Stimulated activated naive B cell treated with anti-CD40 and anti-IgM and Interleukin-4, amounts not matched to agents 10 μg/mL and 1 μg/mL and 100 μg/mL, for 72 hours (primary cell): ENCODE results near the gene CCL13.
A peak's percentile ranks its signal among the peaks of the same experiment; 100 is the strongest.

ENCODE experiments used
- ATAC-seq, 2 donors: fragments of 150-1000 bp; cut with Tn5 transposase; replicated peaks; 2 replicates each; pipeline ENCODE4 v1.10.0; 2021; ENCODE audit warnings: moderate library complexity in 1 of 2
- DNase-seq: peaks from one replicate; pipeline ENCODE4 v3.0.0; 2021
- H3K27ac Mint-ChIP-seq: one replicate; pipeline ENCODE4 v1.8.0; 2022; ENCODE audit warnings: mild to moderate bottlenecking, mixed read lengths
- H3K27me3 Mint-ChIP-seq, 2 donors: one replicate each; pipeline ENCODE4 v1.8.0; 2022; ENCODE audit warnings: mixed read lengths in 2 of 2
- H3K36me3 Mint-ChIP-seq, 2 donors: one replicate each; pipeline ENCODE4 v1.8.0; 2022; ENCODE audit warnings: mixed read lengths in 2 of 2, mild to moderate bottlenecking in 1 of 2
- H3K4me1 Mint-ChIP-seq, 2 donors: one replicate each; pipeline ENCODE4 v1.8.0; 2022; ENCODE audit warnings: mixed read lengths in 2 of 2, mild to moderate bottlenecking in 1 of 2
- H3K4me3 Mint-ChIP-seq, 2 donors: one replicate each; pipeline ENCODE4 v1.8.0; 2022; ENCODE audit warnings: mild to moderate bottlenecking in 2 of 2, mixed read lengths in 2 of 2, moderate library complexity in 1 of 2
- H3K9me3 Mint-ChIP-seq, 2 donors: one replicate each; pipeline ENCODE4 v1.8.0; 2022; ENCODE audit warnings: mixed read lengths in 2 of 2, mild to moderate bottlenecking in 1 of 2

Gene CCL13

DNA sequence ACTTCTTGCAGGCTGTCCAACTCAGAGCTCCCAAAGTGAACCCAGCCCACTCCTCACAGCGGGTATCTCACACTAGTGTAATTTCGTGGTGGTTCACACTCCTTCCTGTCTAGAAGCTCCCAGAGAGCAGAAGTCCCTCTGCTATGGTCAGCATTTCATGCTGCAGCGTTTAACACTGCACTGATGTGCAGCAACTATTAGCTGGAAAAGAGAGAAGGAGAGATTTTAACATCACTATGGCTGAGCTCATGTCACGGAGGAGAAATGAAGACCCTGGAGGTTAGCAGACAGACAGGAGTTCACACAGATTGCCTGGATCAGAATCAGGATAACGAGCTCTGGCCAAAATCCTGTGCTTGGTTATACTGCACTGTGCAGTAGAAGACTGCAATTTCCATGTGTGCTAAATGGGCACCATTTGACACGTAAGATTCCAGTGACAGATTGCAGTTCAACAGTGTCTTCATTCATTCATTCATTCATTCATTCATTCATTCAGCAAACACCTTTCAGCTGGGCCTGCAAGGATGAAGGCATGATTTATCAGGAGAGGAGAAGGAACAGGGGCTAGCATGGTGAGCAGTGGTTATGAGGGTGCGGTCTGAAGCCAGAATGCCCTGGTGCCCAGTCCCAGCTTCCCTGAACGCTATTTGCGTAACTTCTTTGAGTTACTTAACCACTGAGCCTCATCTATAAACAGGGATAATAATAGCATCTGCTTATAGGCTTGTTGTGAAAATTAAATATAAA lies 12.1 kb downstream of the CCL13 start:
- DNase-seq (no peak), ATAC-seq (no peak)
- no peak overlapping the region for H3K4me3 Mint-ChIP-seq
- no peak overlapping the region for H3K27ac Mint-ChIP-seq
- no peaks in the 10 kb centered on the region for H3K27me3 Mint-ChIP-seq
- no peaks in the 10 kb centered on the region for H3K36me3 Mint-ChIP-seq
- peaks cover 39 to 44% of the 10 kb centered on the region in 2 donors for H3K4me1 Mint-ChIP-seq
- H3K9me3 Mint-ChIP-seq, result no peaks in the 10 kb centered on the region

DNA sequence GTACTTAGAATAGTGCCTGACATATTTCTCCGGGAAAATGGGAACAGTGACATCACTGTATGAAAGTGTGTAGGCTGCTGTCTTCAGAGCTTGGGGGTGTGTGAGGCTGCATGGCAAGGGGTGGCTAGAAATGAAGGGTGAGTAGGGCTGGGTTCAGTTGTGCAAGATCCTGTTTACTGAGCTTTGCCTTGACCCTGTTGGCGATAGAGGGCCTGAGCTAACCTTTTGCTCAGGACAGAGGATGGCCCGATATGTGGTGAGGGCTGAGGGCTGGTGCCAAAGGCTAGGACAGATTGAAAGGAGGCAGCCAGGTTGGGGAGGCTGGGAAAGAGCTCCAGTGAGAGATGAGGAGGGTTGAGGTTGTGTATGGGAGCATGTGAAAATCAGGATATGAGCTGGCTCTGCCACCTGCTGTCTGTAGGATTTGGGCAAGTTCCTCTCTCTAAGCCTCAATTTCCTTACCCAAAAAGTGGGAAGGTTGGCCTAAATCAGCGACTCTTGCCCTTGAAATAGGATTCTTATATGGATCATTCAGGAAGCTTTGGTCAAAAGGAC lies 12.7 kb downstream of the CCL13 start:
- Mint-ChIP-seq H3K4me1 (peaks cover 33 to 44% of the 10 kb centered on the region in 2 donors), H3K27ac (no peak overlapping the region), H3K27me3 (no peaks in the 10 kb centered on the region), H3K36me3 (no peaks in the 10 kb centered on the region), H3K4me3 (no peak overlapping the region), H3K9me3 (no peaks in the 10 kb centered on the region)
- ATAC-seq (no peak), DNase-seq (no peak)

GRCh38 chr17:34369571-34369970 lies 13.3 kb downstream of the CCL13 start:
- H3K27ac Mint-ChIP-seq, result no peak overlapping the region
- DNase-seq (no peak), ATAC-seq (no peak)
- peak overlapping the region in 1 of 2 donors; percentile 20 for H3K4me3 Mint-ChIP-seq
- H3K27me3 Mint-ChIP-seq, result no peaks in the 10 kb centered on the region
- peaks cover 27 to 41% of the 10 kb centered on the region in 2 donors for H3K4me1 Mint-ChIP-seq
- H3K9me3 Mint-ChIP-seq, result no peaks in the 10 kb centered on the region
- H3K36me3 Mint-ChIP-seq, result no peaks in the 10 kb centered on the region

DNA sequence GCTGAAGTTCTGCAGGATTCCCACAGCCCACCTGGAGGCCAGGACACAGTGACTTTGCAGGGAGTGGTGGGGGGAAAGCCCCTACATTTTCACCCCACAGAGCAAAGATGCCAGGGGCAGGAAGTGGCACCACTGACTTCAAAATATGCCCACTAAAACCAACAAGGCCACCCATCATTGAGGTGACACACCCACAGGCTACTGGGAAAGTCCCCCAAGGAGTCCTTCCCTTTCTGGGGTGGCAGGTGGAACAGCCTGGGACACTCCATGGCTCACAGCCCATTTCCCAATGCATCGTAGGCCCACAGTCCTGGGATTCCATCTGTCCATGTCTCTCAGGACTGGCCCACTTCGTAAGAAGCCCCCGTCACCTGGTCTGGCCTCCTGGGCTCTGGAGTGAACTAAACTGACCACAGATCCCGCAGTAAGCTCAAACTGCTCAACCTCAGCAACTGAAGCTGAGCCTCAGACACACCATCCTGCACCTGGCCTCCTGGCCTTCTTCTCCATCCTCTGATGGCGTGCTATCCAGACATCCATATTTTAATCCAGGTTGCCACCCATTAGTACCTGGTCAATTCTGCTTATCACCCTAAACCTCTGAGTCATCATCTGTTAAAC lies 14.2 kb downstream of the CCL13 start:
- no peaks in the 10 kb centered on the region for H3K36me3 Mint-ChIP-seq
- DNase-seq (no peak), ATAC-seq (peak; percentile 1)
- H3K27ac Mint-ChIP-seq, result peak overlapping the region; percentile 90
- no peaks in the 10 kb centered on the region for H3K27me3 Mint-ChIP-seq
- H3K4me3 Mint-ChIP-seq, result peak overlapping the region; percentile 53 to 62
- no peaks in the 10 kb centered on the region for H3K9me3 Mint-ChIP-seq
- peaks cover 20 to 36% of the 10 kb centered on the region in 2 donors for H3K4me1 Mint-ChIP-seq

DNA sequence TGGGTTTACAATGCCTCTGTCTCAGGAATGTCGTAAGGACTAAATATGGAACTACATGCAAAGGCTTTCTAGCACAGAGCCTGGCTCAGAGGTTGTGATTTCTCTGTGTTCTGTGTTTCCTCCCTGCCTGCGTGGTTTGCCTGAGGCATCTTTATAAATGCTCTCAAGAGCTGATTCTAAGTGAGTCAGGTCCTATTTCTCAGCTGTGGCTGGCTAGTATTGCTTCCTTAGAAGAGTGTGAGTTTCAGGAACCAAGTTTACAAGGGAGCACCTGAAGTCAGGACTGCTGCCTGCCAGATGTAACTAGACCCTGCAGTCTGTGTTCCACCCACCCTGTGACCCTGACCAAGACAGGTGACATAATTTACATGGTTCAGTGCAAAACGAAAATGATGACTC lies 14.7 kb downstream of the CCL13 start:
- DNase-seq (no peak), ATAC-seq (peak; percentile 83 to 88)
- Mint-ChIP-seq H3K36me3 (no peaks in the 10 kb centered on the region), H3K4me3 (peak overlapping the region; percentile 53 to 62), H3K9me3 (no peaks in the 10 kb centered on the region), H3K4me1 (peaks cover 19 to 33% of the 10 kb centered on the region in 2 donors), H3K27ac (peak overlapping the region; percentile 90), H3K27me3 (no peaks in the 10 kb centered on the region)

GRCh38 chr17:34371405-34372100 lies 15.3 kb downstream of the CCL13 start:
- Mint-ChIP-seq H3K27me3 (no peaks in the 10 kb centered on the region), H3K9me3 (no peaks in the 10 kb centered on the region), H3K27ac (peak overlapping the region; percentile 37), H3K4me1 (peaks cover 19 to 33% of the 10 kb centered on the region in 2 donors), H3K4me3 (no peak overlapping the region), H3K36me3 (no peaks in the 10 kb centered on the region)
- no peak for DNase-seq
- peak; percentile 79 to 80 for ATAC-seq

- Mint-ChIP-seq H3K27ac (no peak overlapping the region), H3K4me1 (peaks cover 40 to 49% of the 10 kb centered on the region in 2 donors), H3K27me3 (no peaks in the 10 kb centered on the region), H3K4me3 (no peak overlapping the region), H3K9me3 (no peaks in the 10 kb centered on the region), H3K36me3 (peaks cover 0 to 2% of the 10 kb centered on the region in 2 donors)
- DNase-seq (no peak), ATAC-seq (no peak)
Measured at GRCh38 chr17:34374457-34374856, 18.2 kb downstream of the CCL13 start.

GRCh38 chr17:34375426-34375997 lies 19.2 kb downstream of the CCL13 start:
- DNase-seq (no peak), ATAC-seq (no peak)
- no peaks in the 10 kb centered on the region for H3K9me3 Mint-ChIP-seq
- no peaks in the 10 kb centered on the region for H3K27me3 Mint-ChIP-seq
- H3K27ac Mint-ChIP-seq, result no peak overlapping the region
- H3K4me1 Mint-ChIP-seq, result peaks cover 51 to 53% of the 10 kb centered on the region in 2 donors
- H3K36me3 Mint-ChIP-seq, result peaks cover 0 to 2% of the 10 kb centered on the region in 2 donors
- no peak overlapping the region for H3K4me3 Mint-ChIP-seq

GRCh38 chr17:34377078-34377823 lies 21.0 kb downstream of the CCL13 start:
- Mint-ChIP-seq H3K9me3 (peaks cover 0 to 2% of the 10 kb centered on the region in 2 donors), H3K36me3 (peaks cover 3% of the 10 kb centered on the region in 2 donors), H3K4me3 (peak overlapping the region; percentile 33 to 51), H3K27ac (peak overlapping the region; percentile 89), H3K4me1 (peaks cover 49 to 68% of the 10 kb centered on the region in 2 donors), H3K27me3 (no peaks in the 10 kb centered on the region)
- peak; percentile 57 to 58 for ATAC-seq
- DNase-seq, result no peak

- peaks cover 0 to 2% of the 10 kb centered on the region in 2 donors for H3K9me3 Mint-ChIP-seq
- ATAC-seq (peak; percentile 50 to 60), DNase-seq (no peak)
- peak overlapping the region; percentile 95 for H3K27ac Mint-ChIP-seq
- H3K36me3 Mint-ChIP-seq, result peaks cover 3% of the 10 kb centered on the region in 2 donors
- peak overlapping the region; percentile 30 to 47 for H3K4me3 Mint-ChIP-seq
- H3K4me1 Mint-ChIP-seq, result peaks cover 50 to 82% of the 10 kb centered on the region in 2 donors
- no peaks in the 10 kb centered on the region for H3K27me3 Mint-ChIP-seq
Measured at GRCh38 chr17:34378664-34379101, 22.4 kb downstream of the CCL13 start.

- ATAC-seq, result peak; percentile 21 to 44
- H3K27me3 Mint-ChIP-seq, result no peaks in the 10 kb centered on the region
- H3K4me1 Mint-ChIP-seq, result peaks cover 54 to 91% of the 10 kb centered on the region in 2 donors
- H3K4me3 Mint-ChIP-seq, result peak overlapping the region; percentile 14 to 26
- peak overlapping the region; percentile 95 for H3K27ac Mint-ChIP-seq
- peaks cover 3% of the 10 kb centered on the region in 2 donors for H3K36me3 Mint-ChIP-seq
- DNase-seq, result no peak
- peaks cover 0 to 2% of the 10 kb centered on the region in 2 donors for H3K9me3 Mint-ChIP-seq
Measured at GRCh38 chr17:34379868-34380267, 23.6 kb downstream of the CCL13 start.

DNA sequence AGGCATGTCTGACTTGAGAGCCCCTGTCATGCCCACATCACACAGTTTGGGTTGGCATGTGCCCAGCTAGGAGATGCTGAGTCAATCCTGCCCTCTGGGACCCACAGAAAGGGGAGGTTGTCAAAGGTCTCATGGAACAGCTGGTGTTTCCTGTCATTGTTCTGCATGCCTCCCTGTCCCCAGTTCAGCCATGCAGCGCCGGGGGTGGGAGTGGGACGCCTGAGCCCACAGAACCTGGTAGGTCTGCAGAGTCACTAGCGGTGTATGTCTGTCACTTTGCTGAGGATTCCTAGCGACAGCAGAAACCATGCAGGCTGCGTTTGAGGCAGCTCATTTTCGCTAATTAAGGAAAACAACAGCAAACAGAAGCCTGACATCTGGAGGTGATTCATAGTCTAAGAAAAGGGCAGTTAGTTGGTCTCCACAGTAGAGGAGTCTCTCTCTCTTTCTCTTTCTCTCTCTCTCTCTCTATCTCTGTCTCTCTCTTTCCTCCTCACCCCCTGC lies 26.4 kb downstream of the CCL13 start:
- no peaks in the 10 kb centered on the region for H3K27me3 Mint-ChIP-seq
- H3K27ac Mint-ChIP-seq, result peak overlapping the region; percentile 98
- DNase-seq, result peak; percentile 85

GRCh38 chr17:34383216-34383615 lies 26.9 kb downstream of the CCL13 start:
- peak overlapping the region; percentile 60 to 65 for H3K4me3 Mint-ChIP-seq
- ATAC-seq (no peak), DNase-seq (no peak)
- H3K27ac Mint-ChIP-seq, result peak overlapping the region; percentile 98
- peaks cover 4% of the 10 kb centered on the region in 2 donors for H3K9me3 Mint-ChIP-seq
- peaks cover 3 to 12% of the 10 kb centered on the region in 2 donors for H3K36me3 Mint-ChIP-seq
- peaks cover 62 to 94% of the 10 kb centered on the region in 2 donors for H3K4me1 Mint-ChIP-seq
- H3K27me3 Mint-ChIP-seq, result no peaks in the 10 kb centered on the region

More for the DNA sequence above, 26.4 kb downstream of the CCL13 start:
- ATAC-seq, result peak; percentile 72 to 75
- peaks cover 4% of the 10 kb centered on the region in 2 donors for H3K9me3 Mint-ChIP-seq
- peaks cover 59 to 95% of the 10 kb centered on the region in 2 donors for H3K4me1 Mint-ChIP-seq
- H3K4me3 Mint-ChIP-seq, result peak overlapping the region; percentile 60 to 65
- peaks cover 3 to 12% of the 10 kb centered on the region in 2 donors for H3K36me3 Mint-ChIP-seq
